ENCODE results near the gene YJU2. TPM values are rescaled to one million over a fixed set of nuclear protein-coding genes. Genes with fewer than 3 reads are reported as not detected.

Gene YJU2
- total and polyA plus RNA-seq, 2 of the 8 experiments (the other 6 are each of a cell fraction or from before 2014, with no cell fraction given): 26.8 to 27.7 TPM

- DNase-seq (ENCODE audit: low read depth in 1 of 2, low spot score in 2 of 2): no peak
- Histone ChIP-seq H3K9ac (replicated peaks in 1 of 4; ENCODE audit: extremely low read depth in 1 of 4, low read depth in 3 of 4, low read length in 3 of 4) (no peak overlapping the region), H3K79me1 (ENCODE audit: low read depth, low read length) (no peaks in the 10 kb centered on the region), H3K4me1 (replicated peaks in 1 of 4; ENCODE audit: control insufficient read depth in 3 of 4, insufficient read depth in 4 of 4, low read length in 3 of 4) (no peaks in the 10 kb centered on the region), H3K23ac (ENCODE audit: insufficient read length) (no peak overlapping the region), H2BK12ac (ENCODE audit: low read depth, low read length) (no peak overlapping the region), H2BK20ac (ENCODE audit: low read length) (no peak overlapping the region), H4K5ac (ENCODE audit: insufficient read length, low read depth, low read length) (no peak overlapping the region), H3K23me2 (ENCODE audit: low read depth, low read length) (no peaks in the 10 kb centered on the region), H2BK5ac (ENCODE audit: low read depth, low read length) (no peak overlapping the region), H3K79me2 (ENCODE audit: control insufficient read depth in 1 of 2, insufficient read depth in 2 of 2, low read length in 2 of 2) (no peaks in the 10 kb centered on the region), H3K36me3 (ENCODE audit: control insufficient read depth in 2 of 4, insufficient read depth in 4 of 4, low read length in 3 of 4) (peaks cover 4 to 61% (median 34%) of the 10 kb centered on the region in 4 experiments; a peak in 7 of 8 replicates), H3K4me3 (ENCODE audit: extremely low read depth in 1 of 4, insufficient read depth in 2 of 4, low read depth in 3 of 4, low read length in 4 of 4) (no peak overlapping the region), H3K27me3 (replicated peaks in 1 of 4; ENCODE audit: control insufficient read depth in 3 of 4, extremely low read depth in 1 of 4, insufficient read depth in 3 of 4, low read length in 3 of 4) (no peaks in the 10 kb centered on the region), H3K9me3 (ENCODE audit: insufficient read depth in 2 of 2, low read depth in 1 of 2, low read length in 1 of 2) (peaks cover 7 to 11% of the 10 kb centered on the region in 2 experiments; a peak in 3 of 4 replicates), H3K18ac (ENCODE audit: extremely low read depth, low read length) (no peak overlapping the region), H4K20me1 (replicated peaks in 1 of 2; ENCODE audit: control insufficient read depth in 1 of 2, insufficient read depth in 2 of 2, low read length in 2 of 2) (no peaks in the 10 kb centered on the region), H4K8ac (ENCODE audit: extremely low read depth, insufficient read depth, low read length) (no peak overlapping the region), H4K91ac (replicated peaks; ENCODE audit: insufficient read length, low read length) (no peak overlapping the region), H2AFZ (ENCODE audit: low read length) (no peak overlapping the region), H2BK120ac (replicated peaks; ENCODE audit: low read depth, low read length) (no peak overlapping the region), H3K56ac (replicated peaks; ENCODE audit: insufficient read length, low read depth, low read length) (no peak overlapping the region), H3K27ac (ENCODE audit: low read depth, low read length) (no peak overlapping the region), H2AK5ac (ENCODE audit: low read depth, low read length) (no peak overlapping the region), H3K4me2 (ENCODE audit: insufficient read depth in 1 of 2, low read depth in 2 of 2, low read length in 2 of 2) (no peak overlapping the region), H3K4ac (replicated peaks; ENCODE audit: insufficient read length, low read depth, low read length) (no peak overlapping the region), H2BK15ac (ENCODE audit: low read length) (no peak overlapping the region), H3K14ac (ENCODE audit: insufficient read length) (no peak overlapping the region)
- 89% methylated on average over 4 of the region's 4 CpGs; no CpG with 5 or more reads in 1 of the 2 experiments for WGBS, 2 experiments (ENCODE audit: extremely low coverage in 1 of 2, insufficient coverage in 1 of 2, insufficient read length in 1 of 2, insufficient replicate concordance in 2 of 2, low coverage in 1 of 2, low lambda C conversion rate in 2 of 2, missing lambda C conversion rate in 1 of 2)
- ChIA-PET CTCF (ENCODE audit: partially characterized antibody) (interaction anchor here (0.9 to 4.2 kb wide), 7 partner anchors 11 to 97 kb away, joined by 3 to 27 read pairs (median 4); no protein-coding TSS in a partner anchor), POLR2A (ENCODE audit: partially characterized antibody) (interaction anchor here (2.6 to 3.9 kb wide), 2 partner anchors 8 to 11 kb away, joined by 7 to 16 read pairs; no protein-coding TSS in a partner anchor)
- peak; percentile 88 for TF ChIP-seq YY1 (IDR thresholded peaks at IDR 0.05; ENCODE audit: low read depth, low read length)
- no peak for TF ChIP-seq NRF1 (IDR thresholded peaks at IDR 0.05; ENCODE audit: low read depth, low read length)
- TF ChIP-seq CREB1 (IDR thresholded peaks at IDR 0.05): no peak
- peak; percentile 40 to 71 (median 66) for TF ChIP-seq CTCF (IDR thresholded peaks at IDR 0.05; ENCODE audit: control extremely low read depth in 1 of 3, insufficient read depth in 1 of 3, low read depth in 1 of 3, low read length in 3 of 3)
- TF ChIP-seq KDM1A (IDR thresholded peaks at IDR 0.05; ENCODE audit: borderline replicate concordance, low read length): 0 out of 2 replicates have a peak, but pooled peaks have one; percentile 22
- FAIRE-seq: no peak
Measured at GRCh38 chr19:4256563-4256962, 9.7 kb downstream of the YJU2 start.
